Epithelial cell of esophagus (primary cell): Measurements from ENCODE around the gene IDUA.
"Not testable (repeated sequence)": the region's sequence is repeated elsewhere in the genome, so short reads cannot be mapped to it uniquely, and the experiment has no call there.

Source experiments
- DNase-seq: peaks from one replicate; pipeline ENCODE4 v3.0.0; 2010; ENCODE audit warnings: low read depth
- H3K4me3 ChIP-seq: 2 replicates; pipeline ENCODE4 v1.5.1; 2011; ENCODE audit warnings: mild to moderate bottlenecking, low read length, control low read depth
- TF ChIP-seq, protein P1 (sequence below): IDR thresholded peaks from 2 replicates; pipeline ENCODE4 v1.5.1; 2011; ENCODE audit warnings: low read depth, mild to moderate bottlenecking, low read length, control low read depth, inconsistent platforms; ENCODE audit not compliant: insufficient read depth; ENCODE audit errors: missing control alignments

The IDUA gene

DNA sequence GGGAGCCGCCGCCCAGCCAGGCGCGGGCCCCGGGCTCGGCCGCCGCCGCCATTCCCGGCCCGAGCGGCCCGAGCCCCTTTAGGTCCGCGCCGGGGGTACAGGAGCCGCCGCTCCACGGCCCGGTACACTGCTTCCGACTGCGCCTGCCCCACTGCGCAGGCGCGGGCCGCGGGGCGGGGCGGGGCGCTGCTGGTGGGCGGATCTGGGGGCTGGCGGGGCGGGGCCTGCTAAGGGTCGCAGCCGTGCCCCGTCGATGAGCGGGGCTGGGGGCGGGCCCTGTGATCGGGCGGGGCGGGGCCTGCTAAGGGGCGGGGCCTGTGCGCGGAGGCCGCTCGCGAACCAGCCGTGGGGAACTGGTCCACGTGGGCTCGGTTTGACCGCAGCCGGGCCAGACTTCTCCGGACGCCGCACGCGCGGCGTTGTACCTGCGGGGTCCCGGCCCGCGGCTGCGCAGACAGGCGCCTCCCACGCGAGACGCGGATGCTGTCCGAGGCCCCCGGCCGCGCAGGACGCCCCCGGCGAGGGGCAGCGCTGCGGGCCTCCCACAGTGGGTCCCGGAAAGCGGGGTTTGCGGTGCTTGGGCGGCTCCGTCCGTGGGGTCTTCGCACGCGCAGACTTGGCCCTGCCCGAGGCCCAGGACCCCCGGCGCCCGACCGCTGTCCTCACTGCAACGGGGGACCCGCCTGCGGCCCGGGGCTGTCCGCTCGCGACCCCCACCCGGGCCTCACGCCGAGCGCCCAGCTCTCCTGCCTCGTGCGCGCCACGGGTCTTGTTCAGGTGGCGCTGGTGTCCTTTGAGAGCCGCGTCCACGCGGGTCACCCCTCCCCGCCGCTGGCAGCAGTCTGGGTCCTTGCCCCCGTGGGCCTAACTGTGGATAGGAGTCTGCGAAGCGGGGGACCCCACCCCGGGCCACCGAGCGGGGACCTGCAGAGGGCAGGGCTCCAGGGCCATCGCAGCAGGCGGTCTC, 13.1 kb upstream of the IDUA start, which contains the start of gene DGKQ:
Gene DGKQ, minus strand, starts transcription at position 139 of the 967 bp plus-strand sequence. Its CDS starts 87 bp downstream, at position 52.
- peak; percentile 85 for DNase-seq
- TF ChIP-seq, protein P1, sequence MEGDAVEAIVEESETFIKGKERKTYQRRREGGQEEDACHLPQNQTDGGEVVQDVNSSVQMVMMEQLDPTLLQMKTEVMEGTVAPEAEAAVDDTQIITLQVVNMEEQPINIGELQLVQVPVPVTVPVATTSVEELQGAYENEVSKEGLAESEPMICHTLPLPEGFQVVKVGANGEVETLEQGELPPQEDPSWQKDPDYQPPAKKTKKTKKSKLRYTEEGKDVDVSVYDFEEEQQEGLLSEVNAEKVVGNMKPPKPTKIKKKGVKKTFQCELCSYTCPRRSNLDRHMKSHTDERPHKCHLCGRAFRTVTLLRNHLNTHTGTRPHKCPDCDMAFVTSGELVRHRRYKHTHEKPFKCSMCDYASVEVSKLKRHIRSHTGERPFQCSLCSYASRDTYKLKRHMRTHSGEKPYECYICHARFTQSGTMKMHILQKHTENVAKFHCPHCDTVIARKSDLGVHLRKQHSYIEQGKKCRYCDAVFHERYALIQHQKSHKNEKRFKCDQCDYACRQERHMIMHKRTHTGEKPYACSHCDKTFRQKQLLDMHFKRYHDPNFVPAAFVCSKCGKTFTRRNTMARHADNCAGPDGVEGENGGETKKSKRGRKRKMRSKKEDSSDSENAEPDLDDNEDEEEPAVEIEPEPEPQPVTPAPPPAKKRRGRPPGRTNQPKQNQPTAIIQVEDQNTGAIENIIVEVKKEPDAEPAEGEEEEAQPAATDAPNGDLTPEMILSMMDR = no peak
- peak within 1 kb of the TSS; percentile 60 for H3K4me3 ChIP-seq

DNA sequence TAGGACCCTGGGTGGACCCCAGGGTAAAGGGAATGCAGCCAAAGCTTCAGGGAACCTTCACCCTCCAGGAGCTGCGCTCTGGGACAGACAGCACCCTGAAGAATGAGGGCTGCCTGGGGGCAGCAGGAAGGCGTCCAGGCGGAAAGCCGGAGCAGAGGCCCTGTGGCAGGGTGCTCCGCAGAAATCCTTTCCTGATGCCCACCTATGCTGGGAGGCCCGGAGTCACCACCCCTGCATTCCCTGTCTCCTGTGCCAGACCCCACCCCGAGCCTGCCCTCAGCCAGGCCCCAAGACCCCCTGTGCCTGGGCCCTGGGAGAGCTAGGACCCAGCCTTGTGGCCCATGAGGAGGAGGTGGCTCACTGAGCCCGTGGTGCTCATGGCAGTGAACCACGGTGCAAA, 12.2 kb upstream of the IDUA start:
- H3K4me3 ChIP-seq = no peak overlapping the region
- DNase-seq = no peak
- TF ChIP-seq, protein P1 = no peak

DNA sequence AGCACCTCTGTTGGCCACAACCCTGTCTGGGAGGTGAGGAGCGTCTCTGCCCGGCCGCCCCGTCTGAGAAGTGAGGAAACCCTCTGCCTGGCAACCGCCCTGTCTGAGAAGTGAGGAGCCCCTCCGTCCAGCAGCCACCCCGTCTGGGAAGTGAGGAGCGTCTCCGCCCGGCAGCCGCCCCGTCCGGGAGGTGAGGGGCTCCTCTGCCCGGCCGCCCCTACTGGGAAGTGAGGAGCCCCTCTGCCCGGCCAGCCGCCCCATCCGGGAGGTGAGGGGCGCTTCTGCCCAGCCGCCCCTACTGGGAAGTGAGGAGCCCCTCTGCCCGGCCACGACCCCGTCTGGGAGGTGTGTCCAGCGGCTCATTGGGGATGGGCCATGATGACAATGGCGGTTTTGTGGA, 10.8 kb upstream of the IDUA start:
- not testable (repeated sequence) for H3K4me3 ChIP-seq, DNase-seq

DNA sequence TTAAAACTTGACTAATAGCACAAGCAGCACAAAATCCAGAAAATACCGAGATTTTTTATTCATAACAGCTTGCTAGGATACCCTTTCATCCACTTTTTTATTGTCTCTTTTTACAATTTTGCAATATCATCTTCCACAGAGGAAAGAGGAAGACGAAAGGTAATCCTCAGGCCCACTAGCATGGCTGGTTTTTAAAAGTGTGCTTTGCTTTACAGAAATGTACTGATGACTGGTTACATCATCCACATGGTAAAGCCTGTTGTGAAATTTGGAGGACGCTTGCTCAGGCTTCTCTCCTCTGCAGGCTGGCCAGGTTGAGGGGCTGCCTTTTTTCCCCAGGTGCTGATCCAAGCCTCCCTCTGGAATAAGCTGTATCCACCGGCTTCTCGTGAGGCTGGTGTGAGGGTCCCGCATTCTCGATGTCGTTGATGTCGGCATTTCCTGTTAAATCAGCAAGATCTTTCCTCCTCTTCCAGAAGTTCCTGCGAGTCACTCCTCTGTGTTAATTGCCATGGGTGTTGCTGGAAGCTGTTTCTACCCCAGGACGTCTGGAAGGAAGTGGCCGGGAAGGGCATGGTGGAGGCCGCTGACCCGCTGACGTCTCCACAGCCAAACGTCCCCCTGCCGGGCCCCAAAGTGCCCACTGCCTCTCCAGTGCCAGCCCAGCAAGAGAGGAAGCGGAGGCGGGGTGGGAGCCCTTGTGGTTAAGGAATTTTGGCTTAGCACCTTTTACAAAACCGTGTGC, 7.7 kb upstream of the IDUA start:
- TF ChIP-seq, protein P1 = no peak
- no peak overlapping the region for H3K4me3 ChIP-seq
- peak; percentile 79 for DNase-seq

DNA sequence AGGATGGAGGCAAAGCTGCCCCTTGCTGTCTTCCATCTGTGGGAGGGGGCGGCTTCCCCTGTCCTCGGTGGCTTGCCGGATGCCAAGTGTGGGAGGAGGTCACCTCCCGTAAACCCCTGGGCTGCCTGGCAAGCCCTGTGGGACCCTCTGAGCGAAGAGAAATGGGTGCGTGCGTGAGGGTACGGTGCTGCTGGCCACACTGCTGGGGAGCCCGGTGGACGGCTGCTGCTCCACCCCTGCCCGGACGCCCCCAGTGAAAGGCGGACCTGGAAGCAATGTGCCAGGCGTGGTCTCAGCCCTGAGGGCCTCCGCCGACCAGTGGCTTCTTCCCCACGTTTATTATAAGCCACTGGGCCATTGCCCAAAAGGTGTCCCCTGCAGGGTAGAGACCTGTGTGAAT, 4.6 kb upstream of the IDUA start:
- no peak overlapping the region for H3K4me3 ChIP-seq
- DNase-seq = no peak
- TF ChIP-seq, protein P1 = no peak

DNA sequence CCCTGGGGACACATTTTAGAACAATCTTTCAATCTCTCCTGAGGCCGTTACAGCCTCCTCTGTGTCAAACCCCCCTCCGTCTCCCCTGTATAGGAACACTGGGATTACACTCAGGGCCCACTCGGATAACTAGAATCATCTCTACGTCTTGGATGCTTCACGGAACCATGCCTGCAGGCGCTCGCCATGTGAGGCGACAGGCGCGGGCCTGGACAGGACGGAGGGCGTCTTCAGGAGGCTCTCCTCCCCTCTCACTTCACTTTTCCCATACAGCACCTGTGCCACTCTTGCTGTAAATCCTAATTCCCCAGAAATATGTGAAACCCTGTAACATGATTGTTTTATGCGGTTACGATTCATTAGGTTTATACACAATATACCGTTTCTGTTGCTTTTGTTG, 4.0 kb upstream of the IDUA start:
- no peak for DNase-seq
- H3K4me3 ChIP-seq = no peak overlapping the region
- TF ChIP-seq, protein P1 = no peak

DNA sequence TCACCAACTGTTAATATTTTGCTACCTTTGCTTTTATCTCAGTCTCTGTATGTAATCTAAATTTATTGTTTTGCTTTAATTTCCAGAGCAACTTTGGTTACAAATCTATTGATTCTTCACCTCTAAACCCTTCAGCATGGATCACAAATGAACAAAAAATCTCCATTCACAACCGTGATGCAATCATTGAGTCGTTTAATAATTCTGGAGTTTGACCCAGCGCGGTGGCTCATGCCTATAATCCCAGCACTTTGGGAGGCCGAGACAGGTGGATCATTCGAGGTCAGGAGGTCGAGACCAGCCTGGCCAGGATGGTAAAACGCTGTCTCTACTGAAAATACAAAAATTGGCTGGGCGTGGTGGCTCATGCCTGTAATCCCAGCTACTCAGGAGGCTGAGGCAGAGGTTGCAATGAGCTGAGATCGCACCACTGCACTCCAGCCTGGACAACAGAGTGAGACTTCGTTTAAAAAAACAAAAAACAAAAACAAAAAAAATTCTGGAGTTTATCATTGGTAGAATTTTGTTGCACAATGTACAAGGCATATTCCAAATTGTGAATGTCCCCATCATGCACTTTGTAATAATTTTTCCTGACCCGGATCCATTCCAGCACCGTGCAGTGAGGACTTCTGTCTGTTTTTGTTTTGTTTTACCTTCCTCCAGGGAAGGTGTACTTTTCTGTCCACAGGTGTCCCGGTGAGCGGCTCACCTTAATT, 2.3 kb upstream of the IDUA start:
- peak overlapping the region; percentile 25 for H3K4me3 ChIP-seq
- TF ChIP-seq, protein P1 = no peak
- no peak for DNase-seq
